Muscle layer of duodenum (tissue), 2 donors: ENCODE results near the gene DCDC2.

Source experiments
- H3K27ac ChIP-seq: one replicate; pipeline ENCODE4 v1.7.0; 2013; ENCODE audit warnings: mild to moderate bottlenecking, low read length
- H3K27me3 ChIP-seq: one replicate; pipeline ENCODE4 v1.7.0; 2013; ENCODE audit warnings: low read depth, mild to moderate bottlenecking, control low read depth, low read length
- H3K36me3 ChIP-seq, 2 donors: one replicate each; pipeline ENCODE4 v1.7.0; 2013; ENCODE audit warnings: low read length in 2 of 2, control low read depth in 1 of 2, mild to moderate bottlenecking in 1 of 2; ENCODE audit not compliant: insufficient read depth in 2 of 2, control insufficient read depth in 1 of 2
- H3K4me1 ChIP-seq, 2 donors: one replicate each; pipeline ENCODE4 v1.7.0; 2013; ENCODE audit warnings: low read length in 2 of 2, mild to moderate bottlenecking in 2 of 2, control low read depth in 1 of 2, moderate library complexity in 1 of 2; ENCODE audit not compliant: insufficient read depth in 2 of 2, control insufficient read depth in 1 of 2
- H3K4me3 ChIP-seq, 2 donors: one replicate each; pipeline ENCODE4 v1.7.0; 2013; ENCODE audit warnings: low read length in 2 of 2, low read depth in 1 of 2, mild to moderate bottlenecking in 1 of 2
- H3K9me3 ChIP-seq, 2 donors: one replicate each; pipeline ENCODE4 v1.7.0; 2013; ENCODE audit warnings: low read length in 2 of 2, control low read depth in 1 of 2, mild to moderate bottlenecking in 1 of 2; ENCODE audit not compliant: control insufficient read depth in 1 of 2
- donor health status: healthy.

DCDC2 gene

DNA sequence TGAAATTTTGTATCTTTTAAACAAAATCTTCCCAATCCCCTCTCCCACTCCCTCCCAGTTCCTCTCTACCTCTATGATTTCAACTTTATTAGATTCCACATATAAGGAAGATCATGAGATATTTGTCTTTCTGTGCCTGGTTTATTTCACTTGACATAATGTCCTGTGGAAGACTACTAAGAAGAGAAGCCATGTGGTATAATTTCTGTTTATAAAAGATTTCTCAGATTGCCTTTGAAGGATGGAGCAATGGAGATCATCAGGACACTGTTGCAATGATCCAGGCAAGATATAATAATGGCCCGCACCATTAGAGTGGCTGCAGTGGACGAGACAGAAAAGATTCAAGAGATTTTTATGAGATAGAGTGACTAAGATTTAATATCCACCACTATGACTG is 218.8 kb downstream of the DCDC2 start:
- no peaks in the 10 kb centered on the region for H3K36me3 ChIP-seq
- no peaks in the 10 kb centered on the region for H3K4me1 ChIP-seq
- no peak overlapping the region for H3K4me3 ChIP-seq
- no peaks in the 10 kb centered on the region for H3K9me3 ChIP-seq
- H3K27ac ChIP-seq: no peak overlapping the region
- no peaks in the 10 kb centered on the region for H3K27me3 ChIP-seq

DNA sequence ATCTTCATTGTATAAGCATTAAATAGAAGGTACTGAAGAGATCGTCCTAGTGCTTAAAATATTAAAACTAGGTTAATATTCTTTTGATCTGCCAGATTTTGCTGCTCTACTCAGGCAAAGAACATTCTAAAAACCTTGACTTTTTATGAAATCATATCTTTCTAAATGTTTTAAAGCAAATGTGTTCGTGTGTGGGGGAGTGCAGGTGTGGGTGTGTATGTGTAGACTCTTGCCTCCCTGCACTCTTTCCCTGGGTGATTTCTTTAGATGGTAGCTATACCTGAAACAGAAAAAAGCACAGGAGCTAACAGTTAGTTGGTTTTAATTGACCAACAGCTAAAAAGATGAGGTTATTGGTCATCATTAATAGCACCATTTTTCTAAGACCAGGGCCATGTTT is 226.1 kb downstream of the DCDC2 start:
- no peaks in the 10 kb centered on the region for H3K4me1 ChIP-seq
- H3K4me3 ChIP-seq: no peak overlapping the region
- H3K27me3 ChIP-seq: no peaks in the 10 kb centered on the region

GRCh38 chr6:24127316-24127715 is 230.5 kb downstream of the DCDC2 start:
- H3K36me3 ChIP-seq: no peaks in the 10 kb centered on the region
- H3K4me3 ChIP-seq: no peak overlapping the region

More for the DNA sequence above, 226.1 kb downstream of the DCDC2 start:
- no peak overlapping the region for H3K27ac ChIP-seq
- no peaks in the 10 kb centered on the region for H3K36me3 ChIP-seq
- no peaks in the 10 kb centered on the region for H3K9me3 ChIP-seq

GRCh38 chr6:24126586-24127192 is 231.2 kb downstream of the DCDC2 start:
- H3K27me3 ChIP-seq: peaks cover 5% of the 10 kb centered on the region
- H3K4me1 ChIP-seq: peaks cover 0 to 5% of the 10 kb centered on the region in 2 donors
- no peaks in the 10 kb centered on the region for H3K36me3 ChIP-seq
- no peaks in the 10 kb centered on the region for H3K9me3 ChIP-seq
- H3K4me3 ChIP-seq: peak overlapping the region in 1 of 2 donors; percentile 43
- H3K27ac ChIP-seq: no peak overlapping the region

More at GRCh38 chr6:24127316-24127715, 230.5 kb downstream of the DCDC2 start:
- Histone ChIP-seq H3K9me3 (no peaks in the 10 kb centered on the region), H3K4me1 (peaks cover 0 to 5% of the 10 kb centered on the region in 2 donors), H3K27ac (no peak overlapping the region), H3K27me3 (peaks cover 5% of the 10 kb centered on the region)

- H3K4me3 ChIP-seq: peak within 1 kb of the TSS in 1 of 2 donors; percentile 43
Observed at GRCh38 chr6:24125980-24126379, 231.9 kb downstream of the DCDC2 start, which contains the start of gene NRSN1. Gene NRSN1, plus strand, starts transcription at chr6:24126215. Its CDS starts 8,113 bp downstream, at chr6:24134328.

GRCh38 chr6:24122139-24122538 is 235.7 kb downstream of the DCDC2 start:
- Histone ChIP-seq H3K9me3 (no peaks in the 10 kb centered on the region), H3K4me3 (no peak overlapping the region), H3K27ac (no peak overlapping the region), H3K27me3 (peaks cover 5% of the 10 kb centered on the region), H3K4me1 (peaks cover 0 to 5% of the 10 kb centered on the region in 2 donors), H3K36me3 (no peaks in the 10 kb centered on the region)

More at GRCh38 chr6:24125980-24126379, 231.9 kb downstream of the DCDC2 start, which contains the start of gene NRSN1:
- peaks cover 5% of the 10 kb centered on the region for H3K27me3 ChIP-seq
- H3K9me3 ChIP-seq: no peaks in the 10 kb centered on the region
- no peaks in the 10 kb centered on the region for H3K36me3 ChIP-seq
- H3K4me1 ChIP-seq: peaks cover 0 to 5% of the 10 kb centered on the region in 2 donors
- H3K27ac ChIP-seq: no peak within 1 kb of the TSS
